ENCODE measurements around the gene FTCD. TPM values are rescaled to one million over a fixed set of nuclear protein-coding genes. Genes with fewer than 3 reads are reported as not detected.
A peak's percentile ranks its signal among the peaks of the same experiment; 100 is the strongest.

The FTCD gene
- total RNA-seq, 1 experiment from 2014 or later = 6.7 TPM

DNA sequence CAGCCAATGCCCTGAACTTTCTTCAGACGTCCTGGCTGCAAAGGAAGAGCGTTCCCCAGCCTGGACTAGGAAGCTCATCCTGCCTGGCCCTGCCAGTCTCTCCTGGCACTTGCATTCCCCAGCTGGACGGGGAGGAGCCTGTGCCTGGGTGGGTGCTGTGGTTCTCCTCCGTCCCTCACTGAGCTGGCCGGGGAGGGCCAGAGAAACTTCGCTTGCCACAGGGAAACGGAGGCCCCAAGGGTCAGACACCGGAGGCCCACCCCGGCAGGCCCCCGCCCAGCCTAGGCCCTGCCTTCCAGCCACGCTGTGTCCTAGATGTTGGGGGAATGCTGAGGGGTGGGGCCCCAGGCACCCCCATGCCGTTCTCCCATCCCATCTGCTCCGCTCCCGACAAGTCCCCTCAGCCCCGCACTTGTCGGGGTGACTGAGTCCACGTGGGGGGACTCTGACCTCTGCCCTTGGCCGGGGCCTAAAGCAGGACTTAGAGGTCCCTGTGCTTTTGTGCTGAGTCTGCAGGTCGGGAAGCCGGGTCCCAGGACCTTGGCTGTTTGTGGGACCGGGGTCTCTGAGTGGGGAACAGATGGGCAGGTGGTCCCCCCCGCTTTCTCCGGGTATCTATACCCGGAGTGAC, 4.8 kb downstream of the FTCD start:
- H2BK120ac ChIP-seq (ENCODE audit: low read depth, low read length, poor library complexity, severe bottlenecking) = no peak overlapping the region
- no peak overlapping the region for H4K5ac ChIP-seq (ENCODE audit: insufficient read length, low read depth, low read length)
- peak; percentile 29 for DNase-seq
- no peak overlapping the region for H3K14ac ChIP-seq (ENCODE audit: insufficient read depth, low read length)
- H3K23me2 ChIP-seq (ENCODE audit: insufficient read length, low read depth, low read length, poor library complexity, severe bottlenecking) = no peaks in the 10 kb centered on the region
- H3K23ac ChIP-seq (ENCODE audit: insufficient read length, low read depth, low read length) = no peak overlapping the region
- no peaks in the 10 kb centered on the region for H3K79me1 ChIP-seq (ENCODE audit: insufficient read depth, low read depth, low read length, poor library complexity, severe bottlenecking)
- no peak overlapping the region for H3K9ac ChIP-seq (ENCODE audit: extremely low read depth, insufficient read length, low read length)
- no peak overlapping the region for H2AFZ ChIP-seq (ENCODE audit: low read length)
- H4K8ac ChIP-seq (replicated peaks; ENCODE audit: insufficient read length, low read depth, low read length) = no peak overlapping the region
- peaks cover 0 to 1% (median 0%) of the 10 kb centered on the region in 3 experiments; a peak in 1 of 7 replicates for H3K36me3 Mint-ChIP-seq (ENCODE audit: insufficient read depth in 1 of 3, low read depth in 3 of 3)
- no peak overlapping the region for H2BK12ac ChIP-seq (ENCODE audit: insufficient read length, low read depth, low read length)
- H2BK15ac ChIP-seq (ENCODE audit: low read depth, low read length) = no peak overlapping the region
- H3K9me3 Mint-ChIP-seq = peaks cover 2 to 3% of the 10 kb centered on the region in 2 experiments; a peak in 2 of 5 replicates
- H2AK5ac ChIP-seq (ENCODE audit: insufficient read length, low read length) = no peak overlapping the region
- no peak overlapping the region for H2BK5ac ChIP-seq (ENCODE audit: insufficient read length, low read length)
- no peak overlapping the region for H3K4me2 ChIP-seq (ENCODE audit: insufficient read depth, insufficient read length, low read length)
- no peaks in the 10 kb centered on the region for H3K79me2 ChIP-seq (ENCODE audit: insufficient read depth, low read length)
- no peak overlapping the region for H3K56ac ChIP-seq (ENCODE audit: insufficient read length, low read depth, low read length)
- H3K27ac ChIP-seq (ENCODE audit: insufficient read length, low read depth, low read length) = no peak overlapping the region
- H3K4me3 Mint-ChIP-seq = no peak overlapping the region
- peaks cover 11 to 16% of the 10 kb centered on the region in 2 experiments for H3K4me1 Mint-ChIP-seq
- TF ChIP-seq, protein P1, sequence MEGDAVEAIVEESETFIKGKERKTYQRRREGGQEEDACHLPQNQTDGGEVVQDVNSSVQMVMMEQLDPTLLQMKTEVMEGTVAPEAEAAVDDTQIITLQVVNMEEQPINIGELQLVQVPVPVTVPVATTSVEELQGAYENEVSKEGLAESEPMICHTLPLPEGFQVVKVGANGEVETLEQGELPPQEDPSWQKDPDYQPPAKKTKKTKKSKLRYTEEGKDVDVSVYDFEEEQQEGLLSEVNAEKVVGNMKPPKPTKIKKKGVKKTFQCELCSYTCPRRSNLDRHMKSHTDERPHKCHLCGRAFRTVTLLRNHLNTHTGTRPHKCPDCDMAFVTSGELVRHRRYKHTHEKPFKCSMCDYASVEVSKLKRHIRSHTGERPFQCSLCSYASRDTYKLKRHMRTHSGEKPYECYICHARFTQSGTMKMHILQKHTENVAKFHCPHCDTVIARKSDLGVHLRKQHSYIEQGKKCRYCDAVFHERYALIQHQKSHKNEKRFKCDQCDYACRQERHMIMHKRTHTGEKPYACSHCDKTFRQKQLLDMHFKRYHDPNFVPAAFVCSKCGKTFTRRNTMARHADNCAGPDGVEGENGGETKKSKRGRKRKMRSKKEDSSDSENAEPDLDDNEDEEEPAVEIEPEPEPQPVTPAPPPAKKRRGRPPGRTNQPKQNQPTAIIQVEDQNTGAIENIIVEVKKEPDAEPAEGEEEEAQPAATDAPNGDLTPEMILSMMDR (conservative IDR thresholded peaks at IDR 0.05) = no peak
- no peak overlapping the region; a peak in 1 of 7 replicates for H3K27ac Mint-ChIP-seq
- H4K91ac ChIP-seq (ENCODE audit: insufficient read length, low read depth, low read length) = no peak overlapping the region
- H3K4ac ChIP-seq (ENCODE audit: low read depth, low read length) = no peak overlapping the region
- no peak overlapping the region for H3K18ac ChIP-seq (ENCODE audit: insufficient read length, low read depth, low read length)
- no peak overlapping the region for H2BK20ac ChIP-seq (ENCODE audit: low read depth, low read length, poor library complexity, severe bottlenecking)
- no peaks in the 10 kb centered on the region for H3K9me3 ChIP-seq (ENCODE audit: control insufficient read depth, low read depth, low read length)
- H3T11ph ChIP-seq (ENCODE audit: low read length) = no peak overlapping the region
- WGBS (ENCODE audit: extremely low coverage, insufficient read length, low lambda C conversion rate) = no CpG with 5 or more reads among the region's 24 CpGs
- no peaks in the 10 kb centered on the region; the same call in 1 of the 2 replicates for H3K4me1 ChIP-seq (ENCODE audit: insufficient read depth, low read length)
- H3K27me3 ChIP-seq (ENCODE audit: insufficient read depth, low read length) = no peaks in the 10 kb centered on the region
- no peaks in the 10 kb centered on the region for H3K27me3 Mint-ChIP-seq (ENCODE audit: low read depth)
- H4K20me1 ChIP-seq (ENCODE audit: control insufficient read depth, insufficient read depth, insufficient read length) = no peaks in the 10 kb centered on the region
